Testis (tissue), 3 donors: ENCODE data around the gene POP5. TPM values are rescaled to one million over a fixed set of nuclear protein-coding genes. Genes with fewer than 3 reads are reported as not detected.
A peak's percentile ranks its signal among the peaks of the same experiment; 100 is the strongest.

ENCODE experiments used
- DNase-seq: peaks from one replicate; pipeline ENCODE4 v3.0.0-alpha.2; 2019
- H3K27ac ChIP-seq, 2 donors: fragments of 200-600 bp; sonication (generic); one replicate each; pipeline ENCODE4 v1.5.1; 2019
- H3K27me3 ChIP-seq: fragments of 200-600 bp; sonication (generic); one replicate; pipeline ENCODE4 v1.5.1; 2019
- H3K36me3 ChIP-seq: fragments of 200-600 bp; sonication (generic); one replicate; pipeline ENCODE4 v1.5.1; 2017; ENCODE audit warnings: low read depth; ENCODE audit errors: missing control alignments
- H3K4me1 ChIP-seq: fragments of 200-600 bp; sonication (generic); one replicate; pipeline ENCODE4 v1.5.1; 2019
- H3K4me3 ChIP-seq, 2 donors: fragments of 200-600 bp; sonication (generic); one replicate each; pipeline ENCODE4 v1.5.1; 2017 to 2019
- H3K9me3 ChIP-seq: fragments of 200-600 bp; sonication (generic); one replicate; pipeline ENCODE4 v1.5.1; 2017
- POLR2A ChIP-seq: fragments of 450-650 bp; IDR thresholded peaks from one replicate; pipeline ENCODE4 v1.6.1; 2017; ENCODE audit warnings: antibody characterized with exemption, mild to moderate bottlenecking, moderate library complexity
- WGBS, 2 donors: methylation state at CpG; one replicate each; pipeline ENCODE4 v1.1.5; 2018; 5-methylcytosine and 5-hydroxymethylcytosine counted together
- intact Hi-C: fragments of 100-400 bp; cut with DNase I; formaldehyde crosslinking; loops from one replicate; pipeline ENCODE4 v1.15.1; 2023; ENCODE audit warnings: low total_unique reads
- polyA plus RNA-seq: library from polyadenylated mRNA; stranded (reverse); fragments of 350-450 nt; fragmentation: Illumina TruSeq; extraction: RNeasy Lipid Tissue Mini Kit (QIAGEN cat#74804); gene quantifications from one replicate; pipeline ENCODE4 v1.2.3, GENCODE V29; 2014; ENCODE audit warnings: low read depth, low replicate concordance; ENCODE audit not compliant: insufficient read depth
- total RNA-seq, 2 donors: library from RNA; depleted of rRNA; stranded (reverse); fragments of >200 nt; gene quantifications; one replicate each; pipeline ENCODE4 v1.2.3, GENCODE V29; 2016
- TF ChIP-seq, protein P1 (sequence below), 3 experiments: fragments of 450-650 bp in 2 of 3; fragments of 200-600 bp in 1 of 3; sonication (generic) in 1 of 3; IDR thresholded peaks; one replicate each; pipeline ENCODE4 v1.5.1; 2016 to 2019; ENCODE audit warnings: antibody characterized with exemption in 3 of 3, mild to moderate bottlenecking in 2 of 3, moderate library complexity in 1 of 3

The POP5 gene
- total and polyA plus RNA-seq, 3 donors from 2014 or later = 28.1 to 37.8 (median 36.7) TPM

DNA sequence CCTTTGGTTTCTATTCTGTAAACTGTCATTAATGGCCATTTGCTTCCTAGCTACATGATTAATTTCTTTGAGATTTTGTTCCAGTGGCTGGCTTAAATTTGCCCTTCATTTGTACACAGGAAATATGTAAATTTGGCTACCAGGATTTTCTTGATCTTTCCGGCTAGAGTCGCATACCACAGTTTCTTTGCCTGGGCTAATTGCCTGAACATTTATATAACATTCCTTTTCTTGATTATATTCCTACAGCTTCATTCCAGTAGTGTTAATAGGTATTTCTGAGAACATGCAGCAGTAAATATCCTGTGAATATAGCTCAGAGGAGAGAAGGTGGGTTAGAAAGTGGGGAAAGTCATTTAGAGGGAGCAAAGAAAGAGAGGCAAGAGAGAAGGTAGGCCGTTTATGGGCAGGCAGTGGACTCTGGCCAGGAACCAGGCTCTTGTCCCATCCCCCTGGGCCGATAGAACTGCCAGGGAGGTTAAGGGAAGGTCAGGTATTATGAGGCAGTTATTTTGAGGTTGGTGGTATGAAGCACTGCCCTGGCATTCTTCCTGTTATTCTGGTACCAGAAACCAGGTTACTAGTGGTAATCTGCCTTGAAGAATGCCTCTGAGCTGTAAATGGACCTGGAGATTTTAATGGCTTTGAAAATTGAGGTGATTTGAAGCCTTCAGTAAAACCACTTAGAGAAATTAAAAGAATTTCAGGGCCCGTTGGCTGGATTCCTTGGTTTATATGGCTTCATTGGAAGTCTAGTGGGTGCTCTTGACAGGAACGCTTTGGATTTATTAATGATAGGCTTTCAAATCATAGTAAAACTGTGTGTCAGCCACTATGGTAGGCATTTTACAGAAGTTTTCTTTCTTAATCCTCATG is 42.7 kb downstream of the POP5 start:
- intact Hi-C loops = no loop called here

DNA sequence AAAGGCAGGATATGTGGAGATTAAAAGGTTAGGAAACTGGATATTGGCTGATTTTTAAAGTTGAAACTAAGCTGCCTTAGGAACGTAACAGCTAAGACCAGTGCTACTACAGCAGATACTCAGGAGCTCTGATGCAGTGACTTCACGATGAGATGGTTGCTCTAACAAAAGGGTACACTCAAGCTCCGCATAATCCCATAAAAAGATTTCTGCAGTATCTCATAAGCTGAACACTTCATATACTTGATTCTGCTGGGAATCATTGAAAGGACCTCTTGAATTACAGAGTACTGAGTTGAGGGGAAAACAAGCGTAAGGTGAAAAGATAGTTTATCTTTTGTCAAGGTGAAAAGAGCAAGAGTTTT is 43.4 kb downstream of the POP5 start:
- TF ChIP-seq, protein P1, sequence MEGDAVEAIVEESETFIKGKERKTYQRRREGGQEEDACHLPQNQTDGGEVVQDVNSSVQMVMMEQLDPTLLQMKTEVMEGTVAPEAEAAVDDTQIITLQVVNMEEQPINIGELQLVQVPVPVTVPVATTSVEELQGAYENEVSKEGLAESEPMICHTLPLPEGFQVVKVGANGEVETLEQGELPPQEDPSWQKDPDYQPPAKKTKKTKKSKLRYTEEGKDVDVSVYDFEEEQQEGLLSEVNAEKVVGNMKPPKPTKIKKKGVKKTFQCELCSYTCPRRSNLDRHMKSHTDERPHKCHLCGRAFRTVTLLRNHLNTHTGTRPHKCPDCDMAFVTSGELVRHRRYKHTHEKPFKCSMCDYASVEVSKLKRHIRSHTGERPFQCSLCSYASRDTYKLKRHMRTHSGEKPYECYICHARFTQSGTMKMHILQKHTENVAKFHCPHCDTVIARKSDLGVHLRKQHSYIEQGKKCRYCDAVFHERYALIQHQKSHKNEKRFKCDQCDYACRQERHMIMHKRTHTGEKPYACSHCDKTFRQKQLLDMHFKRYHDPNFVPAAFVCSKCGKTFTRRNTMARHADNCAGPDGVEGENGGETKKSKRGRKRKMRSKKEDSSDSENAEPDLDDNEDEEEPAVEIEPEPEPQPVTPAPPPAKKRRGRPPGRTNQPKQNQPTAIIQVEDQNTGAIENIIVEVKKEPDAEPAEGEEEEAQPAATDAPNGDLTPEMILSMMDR (IDR thresholded peaks at IDR 0.05) = no peak
- TF ChIP-seq POLR2A = no peak
- Histone ChIP-seq H3K27me3 (no peaks in the 10 kb centered on the region), H3K27ac (peak overlapping the region; percentile 29 to 55), H3K4me3 (no peak overlapping the region), H3K9me3 (no peaks in the 10 kb centered on the region), H3K4me1 (peaks cover 43% of the 10 kb centered on the region), H3K36me3 (no peaks in the 10 kb centered on the region)
- DNase-seq = no peak
- intact Hi-C loops = no loop called here
- 36 to 53% methylated on average over 4 of the region's 4 CpGs for WGBS, 2 donors

More for the DNA sequence above, 42.7 kb downstream of the POP5 start:
- no peak overlapping the region for H3K4me3 ChIP-seq
- H3K27me3 ChIP-seq = no peaks in the 10 kb centered on the region
- DNase-seq = no peak
- WGBS, 2 donors = 33 to 38% methylated on average over 6 of the region's 6 CpGs
- H3K9me3 ChIP-seq = no peaks in the 10 kb centered on the region
- H3K4me1 ChIP-seq = peaks cover 43% of the 10 kb centered on the region
- H3K27ac ChIP-seq = peak overlapping the region; percentile 29 to 55
- no peaks in the 10 kb centered on the region for H3K36me3 ChIP-seq
- TF ChIP-seq, protein P1 (IDR thresholded peaks at IDR 0.05) = no peak
- no peak for TF ChIP-seq POLR2A

- Histone ChIP-seq H3K27ac (peak overlapping the region in 1 of 2 donors; percentile 94), H3K9me3 (no peaks in the 10 kb centered on the region), H3K4me1 (peaks cover 43% of the 10 kb centered on the region), H3K36me3 (no peaks in the 10 kb centered on the region), H3K27me3 (no peaks in the 10 kb centered on the region), H3K4me3 (peak overlapping the region in 1 of 2 donors; percentile 100)
- intact Hi-C loops = no loop called here
- TF ChIP-seq, protein P1 (IDR thresholded peaks at IDR 0.05) = no peak
- no peak for TF ChIP-seq POLR2A
- DNase-seq = no peak
- WGBS, 2 donors = 39% methylated on average over 13 of the region's 13 CpGs
These were observed 45.0 kb downstream of the POP5 start for GRCh38 chr12:120536064-120536791.

DNA sequence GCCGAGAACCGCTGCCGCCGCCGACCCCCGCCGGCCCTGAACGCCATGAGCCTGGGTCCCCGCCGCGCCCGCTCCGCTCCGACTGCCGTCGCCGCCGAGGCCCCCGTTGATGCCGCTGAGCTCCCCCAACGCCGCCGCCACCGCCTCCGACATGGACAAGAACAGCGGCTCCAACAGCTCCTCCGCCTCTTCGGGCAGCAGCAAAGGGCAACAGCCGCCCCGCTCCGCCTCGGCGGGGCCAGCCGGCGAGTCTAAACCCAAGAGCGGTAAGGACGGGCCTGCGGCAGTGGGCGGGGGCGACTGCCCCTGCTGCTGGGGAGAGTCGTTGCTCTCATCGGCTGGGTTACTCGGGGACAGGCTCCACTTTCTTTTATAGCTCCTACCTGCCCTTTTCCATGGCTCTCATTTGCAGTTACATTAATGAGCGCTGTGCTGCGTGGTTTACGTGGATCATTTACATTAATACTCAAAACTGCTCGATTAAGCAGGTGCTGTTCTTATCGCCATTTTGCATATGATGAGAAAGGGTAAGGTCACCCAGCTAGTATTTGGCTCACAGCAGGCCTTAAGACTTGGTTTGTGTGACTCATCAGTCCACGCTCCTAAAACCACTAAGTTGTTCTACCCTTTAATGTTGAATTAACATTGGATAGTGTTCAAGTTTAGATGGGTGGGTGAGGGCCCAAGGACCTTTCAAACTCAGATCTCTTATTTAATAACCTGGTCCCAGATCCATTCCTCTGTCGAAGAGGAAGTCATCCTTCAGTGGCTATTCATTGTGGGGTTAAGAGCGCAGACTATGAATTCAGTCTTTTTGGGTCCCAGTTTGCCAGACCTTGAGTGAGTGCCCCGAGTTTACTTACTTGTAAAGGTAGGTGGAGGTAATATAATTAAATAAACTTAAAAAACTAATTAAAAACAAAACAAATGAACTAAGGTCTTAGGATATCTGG is 46.2 kb downstream of the POP5 start:
- intact Hi-C loops = no loop called here
- H3K27ac ChIP-seq = peak overlapping the region; percentile 94 to 95
- no peaks in the 10 kb centered on the region for H3K9me3 ChIP-seq
- no peaks in the 10 kb centered on the region for H3K36me3 ChIP-seq
- H3K4me3 ChIP-seq = peak overlapping the region; percentile 99 to 100
- WGBS, 2 donors = 1 to 3% methylated on average over 24 to 52 of the region's 52 CpGs
- H3K4me1 ChIP-seq = peaks cover 38% of the 10 kb centered on the region
- peak; percentile 43 for DNase-seq
- no peaks in the 10 kb centered on the region for H3K27me3 ChIP-seq
- TF ChIP-seq, protein P1 (IDR thresholded peaks at IDR 0.05) = no peak
- TF ChIP-seq POLR2A = no peak
